Endometrial microvascular endothelial cells (primary cell): Measurements from ENCODE around the gene GNG8. TPM values are rescaled to one million over a fixed set of nuclear protein-coding genes. Genes with fewer than 3 reads are reported as not detected.
"Not testable (repeated sequence)": the region's sequence is repeated elsewhere in the genome, so short reads cannot be mapped to it uniquely, and the experiment has no call there.

Experiments used
- in situ Hi-C: cut with HindIII; loops from 2 replicates; pipeline ENCODE4 v1.10.0; 2017; ENCODE audit warnings: low sequenced_read_pairs, low pct_unique_long_range_greater_than_20kb; ENCODE audit errors: inconsistent ontology term
- total RNA-seq: library from RNA; depleted of rRNA; stranded (reverse); fragments of >200 nt; gene quantifications from one replicate; pipeline ENCODE4 v1.2.3, GENCODE V29; 2015; ENCODE audit errors: inconsistent ontology term

The GNG8 gene
- total RNA-seq, 1 donor from 2014 or later = not detected

GRCh38 chr19:46648060-46648960 lies 12.3 kb upstream of the GNG8 start:
- in situ Hi-C loops = no loop called here

- in situ Hi-C loops = no loop called here
Observed at GRCh38 chr19:46646402-46646801, 10.4 kb upstream of the GNG8 start.

DNA sequence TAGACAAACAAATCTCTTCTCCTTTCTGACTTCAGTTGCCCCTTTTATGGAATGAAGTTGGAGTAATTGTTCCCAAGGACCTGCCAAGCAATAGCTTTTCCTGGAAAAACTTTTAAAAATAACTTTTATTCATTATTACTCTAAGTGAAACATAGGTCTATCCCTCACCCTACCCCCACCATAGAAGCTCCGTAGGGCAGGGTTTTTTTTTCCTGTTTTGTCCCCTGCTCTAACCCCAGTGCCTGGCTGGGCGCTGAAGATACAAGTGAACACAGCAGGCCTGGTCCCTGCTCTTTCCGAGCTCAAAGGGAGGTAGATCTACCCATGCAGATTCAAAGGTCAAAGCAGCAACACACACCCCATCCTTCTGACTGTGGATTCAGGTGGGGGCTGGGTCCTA lies 8.7 kb upstream of the GNG8 start:
- in situ Hi-C loops = no loop called here

- in situ Hi-C loops = no loop called here
Observed at GRCh38 chr19:46640656-46641055, 4.7 kb upstream of the GNG8 start.

DNA sequence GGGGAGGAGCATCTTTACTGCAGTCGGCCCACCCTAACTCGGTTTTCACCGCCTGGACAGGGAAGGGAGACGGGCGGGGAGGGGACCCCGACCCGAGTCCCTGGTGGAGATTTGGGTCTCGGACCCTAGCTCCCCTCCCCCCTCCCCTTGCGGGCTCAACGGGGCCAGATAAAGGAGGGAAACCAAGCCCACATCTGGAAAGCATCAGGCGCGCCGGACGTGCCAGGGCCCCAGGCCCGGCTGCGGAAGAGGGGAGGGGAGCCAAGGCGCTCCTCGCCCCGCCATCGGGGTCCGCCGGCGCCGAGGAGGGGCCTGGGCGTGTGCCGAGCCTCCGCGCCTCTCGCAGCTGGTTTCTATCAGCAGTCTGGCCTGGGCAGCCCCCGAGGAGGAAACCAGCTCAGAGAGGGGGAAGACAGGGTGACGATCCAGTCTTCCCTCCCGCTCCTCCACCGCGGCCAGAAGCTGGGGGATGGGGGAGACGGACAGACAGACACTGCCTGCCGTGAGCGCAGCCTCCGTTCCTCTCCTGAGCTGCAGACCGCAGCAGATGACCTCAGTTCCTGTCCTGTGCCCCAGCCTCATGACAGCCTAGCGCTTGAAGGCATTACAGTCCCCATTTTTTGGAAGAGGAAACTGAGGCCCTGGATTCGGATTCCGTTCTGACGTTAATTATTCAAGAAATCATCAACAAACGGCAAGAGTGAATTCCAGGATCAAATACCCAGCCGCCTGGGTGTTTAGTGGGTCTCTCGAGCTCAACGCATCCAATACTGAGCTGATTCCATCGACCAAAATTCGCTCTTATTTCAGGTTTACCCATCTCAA lies 3.6 kb upstream of the GNG8 start:
- in situ Hi-C loops = no loop called here

- in situ Hi-C loops = no loop called here
Observed at GRCh38 chr19:46637224-46637623, 1.2 kb upstream of the GNG8 start.

DNA sequence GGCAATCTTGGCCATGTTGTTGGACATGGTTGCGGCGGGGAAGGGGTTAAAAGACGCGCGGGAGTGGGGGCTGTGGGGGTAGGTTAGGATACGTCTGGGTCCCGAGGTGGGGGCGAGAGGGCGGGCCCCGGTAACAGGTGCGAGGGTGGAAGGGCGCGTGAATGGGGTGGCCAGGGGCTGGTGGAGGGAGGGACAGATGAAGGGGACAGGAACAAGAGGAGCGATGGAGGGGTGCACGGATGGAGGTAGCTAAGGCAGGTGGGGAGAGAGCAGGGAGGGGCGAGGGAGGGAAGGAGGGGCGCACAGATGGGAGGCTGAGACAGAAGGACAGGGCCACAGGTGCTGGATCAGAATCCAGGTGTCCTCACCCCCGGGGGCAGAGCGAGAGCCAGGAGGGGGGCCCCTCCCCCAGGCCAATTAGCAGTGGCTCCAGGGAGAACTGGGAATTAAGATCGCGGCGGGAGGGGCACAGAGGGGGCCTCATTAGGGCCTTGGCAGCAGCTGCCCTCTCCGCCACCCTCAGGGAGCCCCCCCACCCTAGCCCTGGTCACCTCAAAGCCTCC lies 1.3 kb downstream of the GNG8 start:
- in situ Hi-C loops = no loop called here

DNA sequence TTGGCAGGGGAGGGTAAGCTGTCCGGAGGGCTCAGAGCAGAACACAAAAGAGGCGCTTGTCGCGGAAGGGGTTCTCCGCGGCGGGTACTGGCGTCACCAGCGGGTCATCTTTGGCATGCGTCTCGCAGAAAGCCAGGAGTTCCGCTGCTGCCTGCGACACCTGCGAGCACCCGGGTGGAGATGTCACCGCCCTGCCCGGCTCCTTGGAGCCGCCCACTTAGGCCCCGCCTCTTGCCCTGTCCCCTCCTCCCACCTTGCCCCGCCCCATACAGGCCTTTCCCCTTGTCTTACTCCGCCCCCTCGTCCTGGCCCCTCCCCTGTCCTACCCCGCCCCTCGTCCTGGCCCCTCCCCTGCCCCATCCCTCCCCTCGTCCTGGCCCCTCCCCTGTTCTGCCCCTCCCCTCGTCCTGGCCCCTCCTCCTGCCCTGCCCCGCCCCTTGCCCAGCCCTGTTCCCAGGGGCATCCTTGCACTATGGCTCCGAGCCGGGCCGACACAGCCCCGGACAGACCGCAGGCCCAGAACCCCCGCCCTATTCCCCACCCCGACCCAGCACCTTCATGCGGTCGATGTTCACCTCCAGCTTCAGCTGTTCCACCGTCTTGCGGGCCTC lies 1.9 kb downstream of the GNG8 start:
- in situ Hi-C loops = no loop called here

- in situ Hi-C loops = no loop called here
Observed at GRCh38 chr19:46633130-46633529, 2.9 kb downstream of the GNG8 start.

DNA sequence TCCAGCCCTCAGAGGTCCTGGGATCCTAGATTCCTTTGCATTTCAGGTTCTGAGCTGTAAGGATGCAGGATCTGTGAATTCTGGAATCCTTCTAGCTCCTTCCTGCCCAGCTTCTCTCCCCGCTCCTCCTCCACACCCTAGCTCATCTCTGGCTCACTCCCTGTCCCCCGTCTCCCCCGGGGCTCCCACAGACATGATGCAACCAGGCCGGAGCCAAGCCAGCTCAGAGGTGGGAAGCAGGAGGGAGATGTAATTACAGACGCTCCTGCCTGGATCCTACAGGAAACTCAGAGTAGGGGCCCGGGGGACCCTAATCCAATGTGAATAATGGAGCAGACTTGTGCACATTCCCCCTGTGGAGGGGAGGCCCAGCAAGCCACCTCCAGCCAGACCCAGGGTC lies 4.5 kb downstream of the GNG8 start:
- in situ Hi-C loops = no loop called here

DNA sequence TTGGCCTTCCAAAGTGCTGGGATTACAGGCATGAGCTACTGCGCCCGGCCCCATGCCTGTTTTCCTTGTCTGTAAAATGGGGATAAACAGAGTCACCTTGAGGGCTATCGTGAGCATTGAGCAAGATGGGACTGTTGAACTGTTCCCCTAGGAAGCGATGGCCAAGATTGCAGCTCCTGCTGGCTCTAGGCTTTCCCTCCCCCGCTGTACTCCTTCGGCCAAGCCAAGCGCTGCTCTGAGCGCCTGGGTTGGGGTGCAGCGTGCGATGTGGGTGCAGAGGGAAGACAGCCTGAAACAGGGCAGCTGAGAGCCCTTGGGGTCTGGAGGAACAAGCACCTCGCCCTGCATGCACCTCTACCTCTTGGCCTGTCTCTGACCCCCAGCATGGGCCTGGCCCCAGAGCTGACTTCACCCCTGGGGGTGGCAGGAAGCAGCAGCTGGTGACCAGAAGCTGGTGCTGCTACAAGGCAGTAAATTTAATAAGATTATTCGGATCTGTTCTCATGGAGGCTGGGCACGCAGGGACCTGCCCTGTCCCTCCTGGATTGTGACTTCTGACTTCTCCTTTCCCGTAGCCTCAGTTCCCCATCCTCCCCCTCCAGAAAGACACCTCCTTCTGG lies 5.3 kb downstream of the GNG8 start:
- in situ Hi-C loops = no loop called here

GRCh38 chr19:46629546-46630025 lies 6.4 kb downstream of the GNG8 start:
- in situ Hi-C loops = no loop called here

DNA sequence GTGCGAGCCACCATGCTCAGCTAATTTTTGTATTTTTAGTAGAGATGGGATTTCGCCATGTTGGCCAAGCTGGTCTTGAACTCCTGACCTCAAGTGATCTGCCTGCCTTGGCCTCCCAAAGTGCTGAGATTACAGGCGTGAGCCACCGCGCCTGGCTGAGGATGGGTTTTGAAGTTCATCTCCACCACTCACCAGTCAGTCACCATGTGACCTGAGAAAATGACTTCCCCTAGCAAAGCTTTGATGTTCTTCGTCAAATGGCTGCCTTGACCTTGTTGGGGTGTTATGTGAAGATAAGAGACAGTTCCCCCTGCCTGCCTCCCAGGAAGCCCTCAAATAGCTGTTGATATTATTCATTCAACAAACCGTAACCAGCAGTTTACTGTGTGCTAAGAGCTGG lies 7.0 kb downstream of the GNG8 start:
- in situ Hi-C loops = not testable (repeated sequence)

DNA sequence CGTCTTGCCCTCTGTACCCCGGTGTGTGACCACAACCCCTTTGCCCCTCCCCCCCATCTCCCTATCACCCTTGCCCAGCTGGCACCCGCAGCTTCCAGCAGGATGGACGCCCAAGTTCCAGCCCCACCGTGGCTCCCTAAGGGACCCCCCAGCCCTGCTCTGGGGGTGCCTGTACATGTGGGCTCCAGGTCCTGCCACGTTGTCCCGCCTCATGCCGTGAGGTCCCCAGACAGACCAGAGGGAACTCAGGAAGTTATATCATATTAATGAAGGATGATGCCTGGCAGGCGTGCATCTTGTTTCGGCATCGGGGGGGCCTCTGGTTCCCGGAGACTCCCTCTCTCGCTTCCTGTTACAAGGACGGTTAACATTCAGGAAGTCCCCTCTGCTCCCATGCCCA lies 9.6 kb downstream of the GNG8 start:
- in situ Hi-C loops = no loop called here

GRCh38 chr19:46625731-46626130 lies 10.3 kb downstream of the GNG8 start:
- in situ Hi-C loops = no loop called here

- in situ Hi-C loops = no loop called here
Observed at GRCh38 chr19:46624958-46625661, 10.9 kb downstream of the GNG8 start, which contains the start of gene PTGIR. Gene PTGIR (minus strand): TSS chr19:46625089. CDS start chr19:46624225, 864 bp downstream.

GRCh38 chr19:46623915-46624502 lies 12.0 kb downstream of the GNG8 start:
- in situ Hi-C loops = no loop called here

GRCh38 chr19:46622118-46622446 lies 13.9 kb downstream of the GNG8 start:
- in situ Hi-C loops = no loop called here
